ENCODE data around the gene EPHB1. TPM values are rescaled to one million over a fixed set of nuclear protein-coding genes. Genes with fewer than 3 reads are reported as not detected.

EPHB1 gene
- total RNA-seq, 1 experiment from 2014 or later, result not detected

DNA sequence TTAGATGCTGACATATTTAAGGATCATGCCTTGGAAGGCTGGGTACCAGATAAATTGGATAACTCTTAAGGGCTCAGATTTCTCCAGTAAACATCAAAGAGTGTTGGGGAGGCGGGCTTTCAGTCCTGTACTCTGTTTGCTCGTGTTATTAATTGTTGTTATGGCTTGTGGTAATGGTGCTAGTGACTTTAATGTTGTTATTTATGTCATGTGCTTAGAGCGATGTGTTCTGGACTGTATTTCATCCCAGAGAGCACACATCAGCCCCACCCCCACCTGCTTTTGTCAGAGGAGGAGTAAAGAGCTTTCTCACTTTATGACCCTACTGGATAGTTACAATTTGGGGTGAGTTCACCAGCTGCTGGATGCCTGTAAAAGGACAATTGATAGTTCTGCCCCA is 386.3 kb downstream of the EPHB1 start:
- in situ Hi-C loops (cut with HindIII; ENCODE audit: low sequenced_read_pairs), result no loop called here
- DNase-seq (ENCODE audit: low spot score), result no peak

GRCh38 chr3:135182364-135182998 is 387.4 kb downstream of the EPHB1 start:
- in situ Hi-C loops (cut with HindIII; ENCODE audit: low sequenced_read_pairs), result no loop called here
- no peak for DNase-seq (ENCODE audit: low spot score)

DNA sequence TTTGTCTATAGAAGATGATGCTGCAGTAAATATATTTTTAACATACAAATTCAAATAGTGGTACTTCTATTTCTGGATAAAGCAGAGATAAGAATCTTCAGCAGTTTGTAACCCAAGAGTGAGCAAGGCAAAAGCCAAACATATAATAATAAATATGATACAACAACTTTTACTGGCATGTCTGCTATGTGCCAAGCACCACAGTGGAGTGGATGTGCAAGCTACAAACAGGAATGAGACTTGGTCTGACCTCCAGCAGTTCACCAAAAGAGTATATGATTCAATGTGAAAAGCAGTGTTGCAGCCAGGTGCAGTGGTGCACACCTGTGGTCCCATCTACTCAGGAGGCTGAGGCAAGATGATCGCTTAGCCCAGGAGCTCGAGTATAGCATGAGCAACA is 395.6 kb downstream of the EPHB1 start:
- no peak for DNase-seq (ENCODE audit: low spot score)
- in situ Hi-C loops (cut with HindIII; ENCODE audit: low sequenced_read_pairs), result no loop called here

GRCh38 chr3:135191708-135192107 is 396.6 kb downstream of the EPHB1 start:
- DNase-seq (ENCODE audit: low spot score), result no peak
- in situ Hi-C loops (cut with HindIII; ENCODE audit: low sequenced_read_pairs), result no loop called here

GRCh38 chr3:135192929-135193328 is 397.9 kb downstream of the EPHB1 start:
- DNase-seq (ENCODE audit: low spot score), result no peak
- in situ Hi-C loops (cut with HindIII; ENCODE audit: low sequenced_read_pairs), result no loop called here

- in situ Hi-C loops (cut with HindIII; ENCODE audit: low sequenced_read_pairs), result no loop called here
Observed at GRCh38 chr3:135197246-135197645, 402.2 kb downstream of the EPHB1 start.

DNA sequence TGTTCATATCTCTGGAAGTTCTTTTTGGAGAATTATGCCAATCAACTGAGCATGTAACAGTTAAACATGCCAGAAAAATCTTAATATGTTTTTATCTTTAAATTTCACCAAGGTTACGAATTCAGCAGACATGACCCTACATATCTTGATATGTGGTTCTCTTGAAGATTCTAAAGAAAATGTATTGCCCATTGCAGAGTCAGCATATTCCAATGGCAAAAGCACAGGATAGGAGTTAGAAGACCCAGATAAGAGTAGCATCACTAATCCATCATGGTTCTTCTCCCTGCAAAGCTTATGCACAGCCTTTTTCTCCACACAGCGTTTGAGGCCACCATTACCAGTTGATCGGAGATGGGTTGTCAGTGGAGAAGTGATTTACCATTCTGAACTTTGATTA is 402.8 kb downstream of the EPHB1 start:
- in situ Hi-C loops (cut with HindIII; ENCODE audit: low sequenced_read_pairs), result no loop called here
- DNase-seq (ENCODE audit: low spot score), result no peak

More at GRCh38 chr3:135197246-135197645, 402.2 kb downstream of the EPHB1 start:
- no peak for DNase-seq (ENCODE audit: low spot score)

DNA sequence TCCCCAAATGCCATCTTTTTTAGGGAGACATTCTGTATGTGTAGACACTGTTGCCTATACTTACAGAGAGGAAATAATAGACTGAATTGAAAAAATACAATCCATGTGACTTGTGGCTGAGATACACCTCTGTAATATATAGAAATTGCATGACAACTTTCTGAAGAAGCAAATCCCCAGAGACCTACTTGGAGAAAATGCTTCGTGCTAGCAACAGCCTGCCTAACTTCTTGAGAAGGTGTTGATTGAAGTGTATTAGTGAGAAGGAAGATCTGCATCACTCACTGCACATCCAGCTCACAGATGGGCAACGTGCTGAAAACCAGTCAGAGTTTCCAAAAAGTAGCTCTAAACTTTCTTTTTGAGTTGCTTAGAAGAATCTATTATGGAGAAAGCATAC is 404.1 kb downstream of the EPHB1 start:
- in situ Hi-C loops (cut with HindIII; ENCODE audit: low sequenced_read_pairs), result no loop called here
- DNase-seq (ENCODE audit: low spot score), result no peak

DNA sequence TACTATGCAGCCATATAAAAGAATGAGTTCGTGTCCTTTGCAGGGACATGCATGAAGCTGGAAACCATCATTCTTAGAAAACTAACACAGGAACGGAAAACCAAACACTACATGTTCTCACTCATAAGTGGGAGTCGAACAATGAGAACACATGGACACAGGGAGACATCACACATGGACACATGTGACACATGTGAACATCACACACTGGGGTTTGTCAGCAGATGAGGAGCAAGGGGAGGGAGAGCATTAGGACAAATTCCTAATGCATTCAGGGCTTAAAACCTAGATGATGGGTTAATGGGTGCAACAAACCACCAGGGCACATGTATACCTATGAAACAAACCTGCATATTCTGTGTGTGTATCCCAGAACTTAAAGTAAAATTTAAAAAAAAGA is 408.0 kb downstream of the EPHB1 start:
- DNase-seq (ENCODE audit: low spot score), result no peak
- in situ Hi-C loops (cut with HindIII; ENCODE audit: low sequenced_read_pairs), result no loop called here

- DNase-seq (ENCODE audit: low spot score), result no peak
- in situ Hi-C loops (cut with HindIII; ENCODE audit: low sequenced_read_pairs), result no loop called here
Observed at GRCh38 chr3:135213213-135213612, 418.2 kb downstream of the EPHB1 start.

GRCh38 chr3:135213822-135214221 is 418.8 kb downstream of the EPHB1 start:
- in situ Hi-C loops (cut with HindIII; ENCODE audit: low sequenced_read_pairs), result no loop called here
- DNase-seq (ENCODE audit: low spot score), result no peak

- in situ Hi-C loops (cut with HindIII; ENCODE audit: low sequenced_read_pairs), result no loop called here
- DNase-seq (ENCODE audit: low spot score), result no peak
Observed at GRCh38 chr3:135214400-135214799, 419.3 kb downstream of the EPHB1 start.

- DNase-seq (ENCODE audit: low spot score), result no peak
- in situ Hi-C loops (cut with HindIII; ENCODE audit: low sequenced_read_pairs), result no loop called here
Observed at GRCh38 chr3:135215516-135215915, 420.5 kb downstream of the EPHB1 start.

GRCh38 chr3:135216659-135217058 is 421.6 kb downstream of the EPHB1 start:
- DNase-seq (ENCODE audit: low spot score), result no peak
- in situ Hi-C loops (cut with HindIII; ENCODE audit: low sequenced_read_pairs), result no loop called here

GRCh38 chr3:135217730-135218129 is 422.7 kb downstream of the EPHB1 start:
- in situ Hi-C loops (cut with HindIII; ENCODE audit: low sequenced_read_pairs), result no loop called here
- DNase-seq (ENCODE audit: low spot score), result no peak

DNA sequence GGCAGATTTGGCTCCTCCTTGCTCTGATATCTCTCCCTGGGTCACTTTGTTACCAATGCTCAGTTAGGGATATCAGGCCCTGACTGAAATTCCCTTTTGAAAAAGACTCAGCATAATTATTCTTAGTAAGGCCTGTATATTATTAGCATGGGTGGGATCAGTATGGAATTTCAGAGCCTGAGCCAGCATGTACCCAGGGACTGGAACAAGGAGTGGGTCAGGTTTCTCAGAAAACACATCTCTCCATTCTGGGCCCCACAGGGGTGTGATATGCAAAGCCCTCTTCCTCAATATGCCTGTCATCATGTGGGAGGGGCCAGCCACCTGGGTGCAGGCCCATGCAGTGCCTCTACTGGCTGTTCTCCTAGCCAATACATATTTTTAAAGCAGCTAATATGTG is 423.2 kb downstream of the EPHB1 start:
- DNase-seq (ENCODE audit: low spot score), result no peak
- in situ Hi-C loops (cut with HindIII; ENCODE audit: low sequenced_read_pairs), result no loop called here

DNA sequence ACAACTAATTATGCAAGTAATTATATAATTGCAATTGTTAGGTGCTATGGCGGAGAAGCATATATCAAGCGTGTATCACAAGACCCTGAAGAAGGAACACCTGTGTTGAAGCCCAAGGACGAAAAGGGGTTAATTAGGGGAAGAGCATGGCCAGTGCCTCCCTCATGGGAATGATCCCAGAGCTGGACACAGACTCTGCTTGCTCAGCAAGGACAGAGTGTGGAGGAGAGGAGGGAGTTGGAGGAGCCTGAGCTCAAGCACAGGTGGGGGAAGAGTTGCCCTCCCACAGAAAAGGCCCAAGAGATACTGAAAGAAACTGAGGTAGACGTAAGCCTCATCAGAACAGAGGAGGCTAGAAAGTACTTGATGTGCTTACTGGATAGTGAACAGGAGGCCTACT is 423.7 kb downstream of the EPHB1 start:
- in situ Hi-C loops (cut with HindIII; ENCODE audit: low sequenced_read_pairs), result no loop called here
- DNase-seq (ENCODE audit: low spot score), result no peak

DNA sequence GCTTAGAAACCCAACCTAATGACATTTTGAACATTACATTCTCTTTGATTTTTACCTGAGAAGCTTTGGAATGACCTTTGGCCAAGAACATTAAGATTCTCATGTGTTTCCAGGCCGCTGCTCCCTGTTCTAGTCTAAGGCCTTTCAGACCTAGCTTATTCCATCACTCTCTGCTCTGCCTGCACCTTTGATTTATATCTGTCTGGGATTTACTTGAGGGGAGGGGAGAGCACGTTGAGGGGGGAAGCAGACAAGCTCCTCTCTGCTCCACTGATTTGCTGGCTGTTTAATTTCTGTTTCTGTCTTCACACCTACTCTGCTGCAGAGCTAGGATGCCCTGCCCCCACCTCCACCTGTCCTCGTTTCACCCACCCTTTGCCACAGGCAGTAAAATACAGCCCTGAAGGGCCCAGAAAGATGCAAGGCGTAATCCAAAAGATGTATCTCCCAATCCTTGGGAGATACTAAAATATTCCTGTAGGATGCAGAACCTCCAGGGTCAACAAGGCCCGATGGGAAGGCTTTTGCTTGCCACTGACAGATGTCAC is 429.8 kb downstream of the EPHB1 start:
- DNase-seq (ENCODE audit: low spot score), result no peak
- in situ Hi-C loops (cut with HindIII; ENCODE audit: low sequenced_read_pairs), result no loop called here

GRCh38 chr3:135226057-135226456 is 431.0 kb downstream of the EPHB1 start:
- in situ Hi-C loops (cut with HindIII; ENCODE audit: low sequenced_read_pairs), result no loop called here
- no peak for DNase-seq (ENCODE audit: low spot score)

DNA sequence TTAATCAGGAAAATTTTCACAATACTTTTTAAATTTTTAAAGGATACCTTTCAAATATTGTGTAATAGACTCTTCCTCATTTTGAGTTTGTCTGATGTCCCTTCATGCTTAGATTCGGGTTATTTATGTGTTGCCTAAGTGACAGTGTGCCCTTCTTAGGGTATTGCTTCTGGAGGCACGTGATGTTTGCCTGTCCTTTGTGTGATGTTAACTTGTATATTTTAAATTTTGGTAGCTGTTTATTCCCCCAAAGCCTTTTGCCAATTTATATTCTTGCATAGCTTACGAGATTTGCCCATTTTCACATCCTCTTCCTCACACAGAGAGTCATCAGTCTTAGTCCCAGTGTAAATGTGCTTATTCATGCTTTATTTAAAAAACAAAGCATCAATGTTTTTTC is 433.1 kb downstream of the EPHB1 start:
- DNase-seq (ENCODE audit: low spot score), result no peak
- in situ Hi-C loops (cut with HindIII; ENCODE audit: low sequenced_read_pairs), result no loop called here

- peak; percentile 93 for DNase-seq (ENCODE audit: low spot score)
- in situ Hi-C loops (cut with HindIII; ENCODE audit: low sequenced_read_pairs), result no loop called here
Observed at GRCh38 chr3:135229018-135229495, 434.0 kb downstream of the EPHB1 start.

Data from G401 (cell line).